H9 (cell line): ENCODE measurements around the gene OR10H2. TPM values are rescaled to one million over a fixed set of nuclear protein-coding genes. Genes with fewer than 3 reads are reported as not detected.

Experiments used
- DNase-seq: peaks from one replicate; pipeline ENCODE4 v3.0.0-alpha.2; 2017
- H2AFZ ChIP-seq: one replicate; pipeline ENCODE4 v1.6.1; 2013; ENCODE audit warnings: mild to moderate bottlenecking, low read length, control low read depth, moderate library complexity
- H2AK5ac ChIP-seq: 2 replicates; pipeline ENCODE4 v1.6.1; 2013; ENCODE audit warnings: low read length, control low read depth, mixed read lengths; ENCODE audit not compliant: insufficient read length
- H2BK120ac ChIP-seq: one replicate; pipeline ENCODE4 v1.6.1; 2013; ENCODE audit warnings: low read depth, mild to moderate bottlenecking, low read length, control low read depth, inconsistent platforms; ENCODE audit not compliant: poor library complexity, severe bottlenecking
- H2BK12ac ChIP-seq: 2 replicates; pipeline ENCODE4 v1.6.1; 2013; ENCODE audit warnings: low read length, control low read depth, mixed read lengths, low read depth; ENCODE audit not compliant: insufficient read length
- H2BK15ac ChIP-seq: 2 replicates; pipeline ENCODE4 v1.6.1; 2013; ENCODE audit warnings: low read depth, low read length, control low read depth
- H2BK20ac ChIP-seq: one replicate; pipeline ENCODE4 v1.6.1; 2013; ENCODE audit warnings: low read depth, mild to moderate bottlenecking, low read length, control low read depth, inconsistent platforms; ENCODE audit not compliant: poor library complexity, severe bottlenecking
- H2BK5ac ChIP-seq: 2 replicates; pipeline ENCODE4 v1.6.1; 2013; ENCODE audit warnings: low read length, control low read depth, mixed read lengths; ENCODE audit not compliant: insufficient read length
- H3K14ac ChIP-seq: 2 replicates; pipeline ENCODE4 v1.6.1; 2013; ENCODE audit warnings: low read length, control low read depth; ENCODE audit not compliant: insufficient read depth
- H3K18ac ChIP-seq: 2 replicates; pipeline ENCODE4 v1.6.1; 2013; ENCODE audit warnings: low read depth, mild to moderate bottlenecking, mixed read lengths, low read length, control low read depth; ENCODE audit not compliant: insufficient read length
- H3K23ac ChIP-seq: 2 replicates; pipeline ENCODE4 v1.6.1; 2013; ENCODE audit warnings: low read length, control low read depth, mixed read lengths, low read depth; ENCODE audit not compliant: insufficient read length
- H3K23me2 ChIP-seq: 2 replicates; pipeline ENCODE4 v1.6.1; 2013; ENCODE audit warnings: low read depth, mild to moderate bottlenecking, mixed read lengths, low read length, control low read depth; ENCODE audit not compliant: insufficient read length, poor library complexity, severe bottlenecking
- H3K27ac ChIP-seq: 2 replicates; pipeline ENCODE4 v1.5.1; 2013; ENCODE audit warnings: low read length, control low read depth, mixed read lengths, low read depth; ENCODE audit not compliant: insufficient read length
- H3K27me3 ChIP-seq: 2 replicates; pipeline ENCODE4 v1.6.1; 2013; ENCODE audit warnings: low read length, control low read depth, inconsistent platforms; ENCODE audit not compliant: insufficient read depth
- H3K4ac ChIP-seq: 2 replicates; pipeline ENCODE4 v1.6.1; 2013; ENCODE audit warnings: low read depth, mild to moderate bottlenecking, control low read depth, inconsistent platforms, low read length, moderate library complexity
- H3K4me1 ChIP-seq: 2 replicates; pipeline ENCODE4 v1.6.1; 2013; ENCODE audit warnings: low read length, control low read depth, inconsistent platforms; ENCODE audit not compliant: insufficient read depth
- H3K4me2 ChIP-seq: 2 replicates; pipeline ENCODE4 v1.6.1; 2013; ENCODE audit warnings: low read length, control low read depth, mixed read lengths; ENCODE audit not compliant: insufficient read length, insufficient read depth
- H3K56ac ChIP-seq: 2 replicates; pipeline ENCODE4 v1.6.1; 2013; ENCODE audit warnings: low read depth, mild to moderate bottlenecking, mixed read lengths, low read length, control low read depth; ENCODE audit not compliant: insufficient read length
- H3K79me1 ChIP-seq: 2 replicates; pipeline ENCODE4 v1.6.1; 2013; ENCODE audit warnings: low read depth, mild to moderate bottlenecking, moderate library complexity, low read length, control low read depth, inconsistent platforms; ENCODE audit not compliant: insufficient read depth, poor library complexity, severe bottlenecking
- H3K79me2 ChIP-seq: 2 replicates; pipeline ENCODE4 v1.6.1; 2013; ENCODE audit warnings: low read length, control low read depth, inconsistent platforms; ENCODE audit not compliant: insufficient read depth
- H3K9ac ChIP-seq: 2 replicates; pipeline ENCODE4 v1.6.1; 2013; ENCODE audit warnings: low read length, control low read depth, mixed read lengths; ENCODE audit not compliant: insufficient read length; ENCODE audit errors: extremely low read depth
- H3K9me3 ChIP-seq: one replicate; pipeline ENCODE4 v1.6.1; 2013; ENCODE audit warnings: low read depth, low read length, inconsistent platforms; ENCODE audit not compliant: control insufficient read depth
- H3T11ph ChIP-seq: one replicate; pipeline ENCODE4 v1.6.1; 2013; ENCODE audit warnings: mild to moderate bottlenecking, low read length, control low read depth, inconsistent platforms
- H4K20me1 ChIP-seq: one replicate; pipeline ENCODE4 v1.6.1; 2013; ENCODE audit not compliant: control insufficient read depth, insufficient read length, insufficient read depth
- H4K5ac ChIP-seq: 2 replicates; pipeline ENCODE4 v1.6.1; 2013; ENCODE audit warnings: low read depth, mild to moderate bottlenecking, mixed read lengths, low read length, control low read depth; ENCODE audit not compliant: insufficient read length
- H4K8ac ChIP-seq: replicated peaks from 2 replicates; pipeline ENCODE4 v1.6.1; 2013; ENCODE audit warnings: low read length, control low read depth, mixed read lengths, low read depth; ENCODE audit not compliant: insufficient read length
- H4K91ac ChIP-seq: 2 replicates; pipeline ENCODE4 v1.6.1; 2013; ENCODE audit warnings: low read depth, mild to moderate bottlenecking, moderate library complexity, mixed read lengths, low read length, control low read depth; ENCODE audit not compliant: insufficient read length
- H3K27ac Mint-ChIP-seq, 3 experiments: 2 replicates in 2 of 3; 3 replicates in 1 of 3; pipeline ENCODE4 v1.8.0; 2020 to 2021; ENCODE audit warnings: mixed read lengths in 3 of 3, mild to moderate bottlenecking in 1 of 3, moderate library complexity in 1 of 3
- H3K27me3 Mint-ChIP-seq: 2 replicates; pipeline ENCODE4 v1.8.0; 2021; ENCODE audit warnings: low read depth, mild to moderate bottlenecking, moderate library complexity, mixed read lengths
- H3K36me3 Mint-ChIP-seq, 3 experiments: 2 replicates in 2 of 3; 3 replicates in 1 of 3; pipeline ENCODE4 v1.8.0; 2020 to 2021; ENCODE audit warnings: low read depth in 3 of 3, mixed read lengths in 3 of 3; ENCODE audit not compliant: insufficient read depth in 1 of 3
- H3K4me1 Mint-ChIP-seq, 2 experiments: 2 replicates each; pipeline ENCODE4 v1.8.0; 2020; ENCODE audit warnings: mixed read lengths in 2 of 2
- H3K4me3 Mint-ChIP-seq, 2 experiments: 2 replicates in 1 of 2; 3 replicates in 1 of 2; pipeline ENCODE4 v1.8.0; 2020 to 2021; ENCODE audit warnings: mild to moderate bottlenecking in 2 of 2, mixed read lengths in 2 of 2, moderate library complexity in 1 of 2
- H3K9me3 Mint-ChIP-seq, 2 experiments: 2 replicates in 1 of 2; 3 replicates in 1 of 2; pipeline ENCODE4 v1.8.0; 2020; ENCODE audit warnings: mild to moderate bottlenecking in 2 of 2, mixed read lengths in 2 of 2, moderate library complexity in 1 of 2
- WGBS: extraction: QIAGEN DNeasy Blood & Tissue Kit; methylation state at CpG from one replicate; pipeline ENCODE4 v1.1.7; 2013; ENCODE audit warnings: missing lambda C conversion rate, low lambda C conversion rate, mixed read lengths; ENCODE audit not compliant: insufficient read length; ENCODE audit errors: extremely low coverage; 5-methylcytosine and 5-hydroxymethylcytosine counted together
- total RNA-seq: library from RNA; stranded (reverse); gene quantifications from 2 replicates; pipeline ENCODE4 v1.2.1, GENCODE V29; 2021
- TF ChIP-seq, protein P1 (sequence below): fragments of 200-600 bp; sonication (generic); conservative IDR thresholded peaks from 3 replicates; pipeline ENCODE4 v1.8.0; 2021; ENCODE audit warnings: antibody characterized with exemption, mild to moderate bottlenecking

Gene OR10H2
- total RNA-seq, 1 experiment from 2014 or later = not detected

DNA sequence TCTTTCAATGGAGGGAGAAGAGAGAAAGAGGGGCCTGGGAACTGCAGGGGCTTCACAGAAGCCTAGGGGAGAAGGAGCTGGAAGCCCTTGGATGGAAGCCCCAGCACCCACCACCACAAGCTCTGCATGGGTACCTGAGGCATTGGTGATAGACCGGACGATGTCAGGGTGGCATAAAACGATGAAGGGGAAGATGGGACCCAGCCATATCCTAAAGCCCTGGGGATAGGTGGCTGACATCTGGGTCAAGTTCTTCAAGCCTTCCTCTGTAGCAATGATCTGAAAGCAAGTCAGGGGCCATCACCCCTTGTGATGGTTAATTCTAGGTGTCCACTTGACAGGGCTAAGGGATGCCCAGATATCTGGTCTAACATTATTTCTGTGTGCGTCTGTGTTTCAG is 48.4 kb downstream of the OR10H2 start:
- no peak overlapping the region for H2AFZ ChIP-seq
- H4K5ac ChIP-seq = no peak overlapping the region
- WGBS = no CpG with 5 or more reads among the region's 4 CpGs
- H3K9ac ChIP-seq = no peak overlapping the region
- no peaks in the 10 kb centered on the region for H3K27me3 ChIP-seq
- no peaks in the 10 kb centered on the region for H3K4me1 ChIP-seq
- no peaks in the 10 kb centered on the region for H3K79me2 ChIP-seq
- no peak overlapping the region for H4K8ac ChIP-seq
- H4K91ac ChIP-seq = no peak overlapping the region
- no peak overlapping the region for H3K4ac ChIP-seq
- H3K27ac Mint-ChIP-seq = no peak overlapping the region
- no peak overlapping the region for H3T11ph ChIP-seq
- H3K27me3 Mint-ChIP-seq = peaks cover 2% of the 10 kb centered on the region
- no peak overlapping the region for H2BK20ac ChIP-seq
- H3K18ac ChIP-seq = no peak overlapping the region
- H3K14ac ChIP-seq = no peak overlapping the region
- H3K23ac ChIP-seq = no peak overlapping the region
- H2BK15ac ChIP-seq = no peak overlapping the region
- H3K27ac ChIP-seq = no peak overlapping the region
- no peak overlapping the region for H3K4me3 Mint-ChIP-seq
- H3K23me2 ChIP-seq = no peaks in the 10 kb centered on the region
- DNase-seq = no peak
- no peak overlapping the region for H2AK5ac ChIP-seq
- H2BK12ac ChIP-seq = no peak overlapping the region
- no peak overlapping the region for H2BK120ac ChIP-seq
- H4K20me1 ChIP-seq = no peaks in the 10 kb centered on the region
- no peaks in the 10 kb centered on the region for H3K79me1 ChIP-seq
- H3K4me2 ChIP-seq = no peak overlapping the region
- H2BK5ac ChIP-seq = no peak overlapping the region
- peaks cover 9 to 50% (median 12%) of the 10 kb centered on the region in 3 experiments; a peak in 6 of 7 replicates for H3K36me3 Mint-ChIP-seq
- TF ChIP-seq, protein P1, sequence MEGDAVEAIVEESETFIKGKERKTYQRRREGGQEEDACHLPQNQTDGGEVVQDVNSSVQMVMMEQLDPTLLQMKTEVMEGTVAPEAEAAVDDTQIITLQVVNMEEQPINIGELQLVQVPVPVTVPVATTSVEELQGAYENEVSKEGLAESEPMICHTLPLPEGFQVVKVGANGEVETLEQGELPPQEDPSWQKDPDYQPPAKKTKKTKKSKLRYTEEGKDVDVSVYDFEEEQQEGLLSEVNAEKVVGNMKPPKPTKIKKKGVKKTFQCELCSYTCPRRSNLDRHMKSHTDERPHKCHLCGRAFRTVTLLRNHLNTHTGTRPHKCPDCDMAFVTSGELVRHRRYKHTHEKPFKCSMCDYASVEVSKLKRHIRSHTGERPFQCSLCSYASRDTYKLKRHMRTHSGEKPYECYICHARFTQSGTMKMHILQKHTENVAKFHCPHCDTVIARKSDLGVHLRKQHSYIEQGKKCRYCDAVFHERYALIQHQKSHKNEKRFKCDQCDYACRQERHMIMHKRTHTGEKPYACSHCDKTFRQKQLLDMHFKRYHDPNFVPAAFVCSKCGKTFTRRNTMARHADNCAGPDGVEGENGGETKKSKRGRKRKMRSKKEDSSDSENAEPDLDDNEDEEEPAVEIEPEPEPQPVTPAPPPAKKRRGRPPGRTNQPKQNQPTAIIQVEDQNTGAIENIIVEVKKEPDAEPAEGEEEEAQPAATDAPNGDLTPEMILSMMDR = no peak
- H3K56ac ChIP-seq = no peak overlapping the region
- no peaks in the 10 kb centered on the region for H3K4me1 Mint-ChIP-seq
- H3K9me3 Mint-ChIP-seq = peaks cover 88 to 96% of the 10 kb centered on the region in 2 experiments
- H3K9me3 ChIP-seq = peaks cover 92% of the 10 kb centered on the region
